DOHH2 (cell line): ENCODE data around the gene SIX3.

ENCODE experiments used
- H3F3A ChIP-seq: fragments of 200-600 bp; sonication (generic), shearing (Covaris generic); 2 replicates; pipeline ENCODE4 v1.6.0; 2016; ENCODE audit warnings: antibody characterized with exemption, mild to moderate bottlenecking; ENCODE audit not compliant: control insufficient read depth, insufficient read depth
- H3K27ac ChIP-seq: fragments of 200-600 bp; sonication (generic); 2 replicates; pipeline ENCODE4 v1.5.1; 2014; ENCODE audit warnings: low read depth, mild to moderate bottlenecking, low read length, moderate library complexity
- H3K27me3 ChIP-seq: fragments of 200-600 bp; sonication (generic); 2 replicates; pipeline ENCODE4 v1.6.1; 2014; ENCODE audit warnings: mild to moderate bottlenecking, low read length, mixed read lengths; ENCODE audit not compliant: control insufficient read depth
- H3K36me3 ChIP-seq: fragments of 200-600 bp; sonication (generic); 2 replicates; pipeline ENCODE4 v1.6.1; 2014; ENCODE audit warnings: mild to moderate bottlenecking, low read length, moderate library complexity, mixed read lengths; ENCODE audit not compliant: control insufficient read depth
- H3K4me1 ChIP-seq: fragments of 200-600 bp; sonication (generic); 2 replicates; pipeline ENCODE4 v1.6.1; 2014; ENCODE audit warnings: mild to moderate bottlenecking, low read length, mixed read lengths; ENCODE audit not compliant: control insufficient read depth
- H3K4me2 ChIP-seq: fragments of 200-600 bp; sonication (generic); 2 replicates; pipeline ENCODE4 v1.6.0; 2014; ENCODE audit warnings: mild to moderate bottlenecking, low read length, moderate library complexity
- H3K4me3 ChIP-seq: fragments of 200-600 bp; sonication (generic); 2 replicates; pipeline ENCODE4 v1.5.1; 2014; ENCODE audit warnings: mild to moderate bottlenecking, low read length, mixed read lengths
- H3K79me2 ChIP-seq: fragments of 200-600 bp; sonication (generic); 2 replicates; pipeline ENCODE4 v1.6.1; 2014; ENCODE audit warnings: mild to moderate bottlenecking, low read length, mixed read lengths; ENCODE audit not compliant: control insufficient read depth
- H3K9me2 ChIP-seq: fragments of 200-600 bp; sonication (generic); replicated peaks from 2 replicates; pipeline ENCODE4 v1.6.1; 2014; ENCODE audit warnings: mild to moderate bottlenecking, low read length, mixed read lengths; ENCODE audit not compliant: control insufficient read depth
- H3K9me3 ChIP-seq: fragments of 200-600 bp; sonication (generic); 2 replicates; pipeline ENCODE4 v1.6.1; 2014; ENCODE audit warnings: antibody characterized with exemption, low read length, mixed read lengths; ENCODE audit not compliant: control insufficient read depth, insufficient read depth
- H4K20me1 ChIP-seq: fragments of 200-600 bp; sonication (generic); 2 replicates; pipeline ENCODE4 v1.6.0; 2014; ENCODE audit warnings: low read depth, mild to moderate bottlenecking, antibody characterized with exemption, low read length, moderate library complexity; ENCODE audit not compliant: control insufficient read depth, insufficient read depth
- CTCF ChIP-seq: fragments of 200-600 bp; sonication (generic); IDR thresholded peaks from one replicate; pipeline ENCODE4 v1.5.1; 2014; ENCODE audit warnings: antibody characterized with exemption, mild to moderate bottlenecking, low read depth, low read length; ENCODE audit not compliant: poor library complexity, severe bottlenecking
- EZH2phosphoT487 ChIP-seq: fragments of 200-600 bp; sonication (generic); IDR thresholded peaks from 2 replicates; pipeline ENCODE4 v1.6.1; 2017; ENCODE audit warnings: borderline replicate concordance, mild to moderate bottlenecking, antibody characterized with exemption, low read length, moderate library complexity, mixed read lengths

SIX3 gene

GRCh38 chr2:44970846-44971450 lies 29.4 kb downstream of the SIX3 start:
- no peak for TF ChIP-seq CTCF
- TF ChIP-seq EZH2phosphoT487, result no peak
- Histone ChIP-seq H3F3A (no peaks in the 10 kb centered on the region), H3K4me2 (no peak overlapping the region), H3K36me3 (no peaks in the 10 kb centered on the region), H3K9me3 (no peaks in the 10 kb centered on the region), H3K4me1 (no peaks in the 10 kb centered on the region), H3K9me2 (no peaks in the 10 kb centered on the region), H4K20me1 (no peaks in the 10 kb centered on the region), H3K4me3 (no peak overlapping the region), H3K27me3 (no peaks in the 10 kb centered on the region), H3K79me2 (no peaks in the 10 kb centered on the region), H3K27ac (no peak overlapping the region)

GRCh38 chr2:44972771-44973535 lies 31.5 kb downstream of the SIX3 start:
- Histone ChIP-seq H3K4me2 (peak overlapping the region; percentile 19; the same call in 1 of the 2 replicates), H3K4me1 (no peaks in the 10 kb centered on the region), H3K36me3 (no peaks in the 10 kb centered on the region), H3K79me2 (no peaks in the 10 kb centered on the region), H3F3A (no peaks in the 10 kb centered on the region), H3K27ac (no peak overlapping the region), H3K27me3 (no peaks in the 10 kb centered on the region), H4K20me1 (no peaks in the 10 kb centered on the region), H3K9me3 (no peaks in the 10 kb centered on the region), H3K9me2 (no peaks in the 10 kb centered on the region), H3K4me3 (0 out of 2 replicates have a peak overlapping the region, but pooled peaks have one; percentile 4)
- TF ChIP-seq EZH2phosphoT487, result no peak
- no peak for TF ChIP-seq CTCF

- H3K9me3 ChIP-seq, result no peaks in the 10 kb centered on the region
- no peaks in the 10 kb centered on the region for H3F3A ChIP-seq
- H3K27ac ChIP-seq, result no peak overlapping the region
- no peak overlapping the region for H3K4me2 ChIP-seq
- no peaks in the 10 kb centered on the region for H3K27me3 ChIP-seq
- no peaks in the 10 kb centered on the region for H3K79me2 ChIP-seq
- H3K4me3 ChIP-seq, result no peak overlapping the region
- TF ChIP-seq EZH2phosphoT487, result no peak
- peak; percentile 75 for TF ChIP-seq CTCF
- no peaks in the 10 kb centered on the region for H3K36me3 ChIP-seq
- H3K4me1 ChIP-seq, result no peaks in the 10 kb centered on the region
- H3K9me2 ChIP-seq, result no peaks in the 10 kb centered on the region
- H4K20me1 ChIP-seq, result no peaks in the 10 kb centered on the region
Observed at GRCh38 chr2:44974064-44974715, 32.7 kb downstream of the SIX3 start.
